ENCODE results near the gene NOS1AP. TPM values are rescaled to one million over a fixed set of nuclear protein-coding genes. Genes with fewer than 3 reads are reported as not detected.

The NOS1AP gene
- total RNA-seq, 1 donor from 2014 or later, result 4.5 TPM

DNA sequence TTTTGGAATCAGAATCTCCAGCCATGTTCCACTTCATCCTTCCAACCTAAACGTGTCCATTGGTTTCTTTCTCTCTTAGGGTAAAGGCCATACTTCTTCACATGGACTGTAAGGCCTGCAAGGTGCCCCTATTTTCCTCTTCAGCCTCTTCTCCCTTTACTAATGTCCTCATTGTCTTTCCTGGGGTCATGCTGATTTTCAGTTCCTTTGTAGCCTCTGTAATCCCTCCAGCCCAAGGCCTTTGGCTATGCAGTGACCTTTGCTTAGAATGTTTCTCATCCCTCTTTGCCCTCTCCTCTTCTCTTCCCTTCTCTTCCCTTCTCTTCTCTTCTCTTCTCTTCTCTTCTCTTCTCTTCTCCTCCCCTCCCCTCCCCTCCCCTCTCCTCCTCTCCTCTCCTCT lies 194.6 kb downstream of the NOS1AP start:
- H3K4me3 Mint-ChIP-seq (ENCODE audit: unreplicated experiment), result no peak overlapping the region
- H3K27me3 Mint-ChIP-seq (ENCODE audit: low read depth), result no peaks in the 10 kb centered on the region
- no peak for DNase-seq (ENCODE audit: low spot score)
- H3K4me1 Mint-ChIP-seq (ENCODE audit: low read depth), result no peaks in the 10 kb centered on the region
- TF ChIP-seq, protein P1, sequence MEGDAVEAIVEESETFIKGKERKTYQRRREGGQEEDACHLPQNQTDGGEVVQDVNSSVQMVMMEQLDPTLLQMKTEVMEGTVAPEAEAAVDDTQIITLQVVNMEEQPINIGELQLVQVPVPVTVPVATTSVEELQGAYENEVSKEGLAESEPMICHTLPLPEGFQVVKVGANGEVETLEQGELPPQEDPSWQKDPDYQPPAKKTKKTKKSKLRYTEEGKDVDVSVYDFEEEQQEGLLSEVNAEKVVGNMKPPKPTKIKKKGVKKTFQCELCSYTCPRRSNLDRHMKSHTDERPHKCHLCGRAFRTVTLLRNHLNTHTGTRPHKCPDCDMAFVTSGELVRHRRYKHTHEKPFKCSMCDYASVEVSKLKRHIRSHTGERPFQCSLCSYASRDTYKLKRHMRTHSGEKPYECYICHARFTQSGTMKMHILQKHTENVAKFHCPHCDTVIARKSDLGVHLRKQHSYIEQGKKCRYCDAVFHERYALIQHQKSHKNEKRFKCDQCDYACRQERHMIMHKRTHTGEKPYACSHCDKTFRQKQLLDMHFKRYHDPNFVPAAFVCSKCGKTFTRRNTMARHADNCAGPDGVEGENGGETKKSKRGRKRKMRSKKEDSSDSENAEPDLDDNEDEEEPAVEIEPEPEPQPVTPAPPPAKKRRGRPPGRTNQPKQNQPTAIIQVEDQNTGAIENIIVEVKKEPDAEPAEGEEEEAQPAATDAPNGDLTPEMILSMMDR (IDR thresholded peaks at IDR 0.05), result no peak
- H3K36me3 Mint-ChIP-seq (ENCODE audit: low read depth), result peaks cover 2% of the 10 kb centered on the region
- H3K9me3 Mint-ChIP-seq (ENCODE audit: low read depth), result peaks cover 6% of the 10 kb centered on the region
- H3K27ac Mint-ChIP-seq (ENCODE audit: unreplicated experiment), result no peak overlapping the region

DNA sequence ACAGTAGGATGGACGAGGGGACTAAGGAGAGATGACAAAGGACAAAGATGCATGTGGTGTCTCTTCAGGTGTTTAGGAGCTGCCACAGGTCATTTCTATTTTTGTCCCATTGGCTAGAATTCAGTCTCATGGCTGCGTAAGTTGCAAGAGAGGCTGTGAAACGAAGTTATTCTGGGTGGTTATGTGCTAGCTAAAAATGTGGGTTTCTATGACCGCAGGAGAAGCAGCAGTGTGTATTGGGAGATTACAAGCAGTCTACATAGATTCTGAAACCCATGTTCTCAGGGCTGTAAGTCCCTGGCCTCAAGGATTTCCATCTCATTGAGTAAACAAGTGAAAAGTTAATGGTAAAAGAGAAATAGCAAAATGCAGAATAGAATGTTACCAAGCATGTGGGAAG lies 196.5 kb downstream of the NOS1AP start:
- Mint-ChIP-seq H3K27me3 (ENCODE audit: low read depth) (no peaks in the 10 kb centered on the region), H3K9me3 (ENCODE audit: low read depth) (peaks cover 6% of the 10 kb centered on the region), H3K4me1 (ENCODE audit: low read depth) (no peaks in the 10 kb centered on the region), H3K27ac (ENCODE audit: unreplicated experiment) (no peak overlapping the region), H3K36me3 (ENCODE audit: low read depth) (peaks cover 2% of the 10 kb centered on the region), H3K4me3 (ENCODE audit: unreplicated experiment) (no peak overlapping the region)
- DNase-seq (ENCODE audit: low spot score), result no peak
- TF ChIP-seq, protein P1 (IDR thresholded peaks at IDR 0.05), result no peak

DNA sequence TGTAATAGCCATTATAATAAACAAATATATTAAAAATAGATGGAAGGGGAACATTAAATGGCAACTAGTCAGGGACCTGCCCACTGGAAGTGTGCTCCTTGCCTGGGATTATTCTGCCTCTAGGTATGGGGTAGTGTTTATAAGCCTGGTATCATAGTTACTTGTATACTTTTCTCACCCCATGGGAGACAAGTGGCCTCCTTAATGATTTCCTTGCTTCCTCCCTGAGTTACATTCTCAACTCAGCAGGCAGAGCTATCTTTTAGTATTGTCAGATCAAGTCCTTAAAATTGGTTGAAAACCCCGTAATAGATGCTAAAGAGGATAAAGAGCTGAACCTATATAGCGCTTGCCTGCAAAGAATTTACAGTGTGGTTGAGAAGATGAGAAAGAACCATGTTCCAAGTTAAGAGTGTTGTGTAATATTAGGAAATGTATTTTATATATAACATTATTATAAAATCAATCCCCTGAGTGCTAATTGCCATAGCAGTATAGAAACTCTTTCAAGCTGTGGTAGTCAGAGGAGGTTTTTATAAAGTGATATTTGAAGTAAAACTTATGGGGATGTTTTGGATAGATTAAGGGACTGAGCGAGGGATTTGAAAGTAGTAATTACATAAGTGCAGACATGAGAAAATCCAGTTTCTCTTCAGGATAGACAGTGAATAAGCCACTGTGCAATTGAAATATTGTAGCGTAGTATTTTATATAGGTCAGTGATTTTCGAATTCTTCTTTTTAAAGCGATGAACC lies 200.7 kb downstream of the NOS1AP start:
- no peak for DNase-seq (ENCODE audit: low spot score)
- Mint-ChIP-seq H3K4me1 (ENCODE audit: low read depth) (no peaks in the 10 kb centered on the region), H3K9me3 (ENCODE audit: low read depth) (no peaks in the 10 kb centered on the region), H3K27ac (ENCODE audit: unreplicated experiment) (no peak overlapping the region), H3K27me3 (ENCODE audit: low read depth) (no peaks in the 10 kb centered on the region), H3K36me3 (ENCODE audit: low read depth) (no peaks in the 10 kb centered on the region), H3K4me3 (ENCODE audit: unreplicated experiment) (no peak overlapping the region)
- TF ChIP-seq, protein P1 (IDR thresholded peaks at IDR 0.05), result no peak

DNA sequence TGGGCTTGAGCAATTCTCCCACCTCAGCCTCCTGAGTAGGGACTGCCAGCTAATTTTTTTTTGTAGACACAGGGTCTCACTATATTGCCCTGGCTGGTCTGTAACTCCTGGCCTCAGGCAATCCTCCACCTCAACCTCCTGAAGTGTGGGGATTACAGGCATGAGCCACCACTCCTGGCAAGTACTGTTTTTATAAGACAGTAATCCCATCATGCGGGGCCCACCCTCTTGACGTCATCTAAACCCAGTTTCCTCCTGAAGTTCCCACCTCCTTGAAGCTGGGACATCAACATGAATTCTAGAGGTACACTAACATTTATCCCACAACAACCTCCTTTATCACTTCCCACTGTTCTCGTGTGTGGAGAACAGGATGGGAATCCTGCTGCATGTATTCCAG lies 202.5 kb downstream of the NOS1AP start:
- Mint-ChIP-seq H3K36me3 (ENCODE audit: low read depth) (no peaks in the 10 kb centered on the region), H3K27ac (ENCODE audit: unreplicated experiment) (no peak overlapping the region), H3K9me3 (ENCODE audit: low read depth) (no peaks in the 10 kb centered on the region)

DNA sequence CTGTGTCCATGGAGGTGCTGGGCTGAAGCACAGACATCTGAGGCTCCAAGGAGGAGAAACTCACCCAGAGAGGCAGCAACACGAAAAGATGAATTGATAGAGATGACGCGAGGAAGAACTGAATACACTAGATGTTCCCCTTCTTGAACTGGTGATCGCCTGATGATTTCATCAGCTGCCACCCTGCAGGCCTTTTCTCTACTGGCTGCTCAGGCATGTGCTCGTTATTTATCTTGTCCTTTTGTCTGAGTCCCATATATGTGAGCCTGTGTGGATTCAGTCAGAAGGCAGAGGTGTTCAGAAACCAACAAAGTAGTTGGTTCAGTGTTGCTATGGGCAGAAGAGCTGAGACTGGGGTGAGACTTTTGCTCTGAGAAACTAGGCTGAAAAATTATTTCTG lies 202.9 kb downstream of the NOS1AP start:
- no peaks in the 10 kb centered on the region for H3K27me3 Mint-ChIP-seq (ENCODE audit: low read depth)
- H3K4me3 Mint-ChIP-seq (ENCODE audit: unreplicated experiment), result no peak overlapping the region
- H3K4me1 Mint-ChIP-seq (ENCODE audit: low read depth), result no peaks in the 10 kb centered on the region
- H3K9me3 Mint-ChIP-seq (ENCODE audit: low read depth), result no peaks in the 10 kb centered on the region
- no peak overlapping the region for H3K27ac Mint-ChIP-seq (ENCODE audit: unreplicated experiment)
- DNase-seq (ENCODE audit: low spot score), result no peak
- TF ChIP-seq, protein P1 (IDR thresholded peaks at IDR 0.05), result no peak
- no peaks in the 10 kb centered on the region for H3K36me3 Mint-ChIP-seq (ENCODE audit: low read depth)

More for the DNA sequence above, 202.5 kb downstream of the NOS1AP start:
- TF ChIP-seq, protein P1 (IDR thresholded peaks at IDR 0.05), result no peak
- Mint-ChIP-seq H3K4me3 (ENCODE audit: unreplicated experiment) (no peak overlapping the region), H3K27me3 (ENCODE audit: low read depth) (no peaks in the 10 kb centered on the region), H3K4me1 (ENCODE audit: low read depth) (no peaks in the 10 kb centered on the region)
- DNase-seq (ENCODE audit: low spot score), result no peak
